ENCODE results near the gene RPL18A. TPM values are rescaled to one million over a fixed set of nuclear protein-coding genes. Genes with fewer than 3 reads are reported as not detected.

RPL18A gene
- total and polyA plus RNA-seq, 8 donors: 1,116 to 2,379 (median 1,425) TPM

DNA sequence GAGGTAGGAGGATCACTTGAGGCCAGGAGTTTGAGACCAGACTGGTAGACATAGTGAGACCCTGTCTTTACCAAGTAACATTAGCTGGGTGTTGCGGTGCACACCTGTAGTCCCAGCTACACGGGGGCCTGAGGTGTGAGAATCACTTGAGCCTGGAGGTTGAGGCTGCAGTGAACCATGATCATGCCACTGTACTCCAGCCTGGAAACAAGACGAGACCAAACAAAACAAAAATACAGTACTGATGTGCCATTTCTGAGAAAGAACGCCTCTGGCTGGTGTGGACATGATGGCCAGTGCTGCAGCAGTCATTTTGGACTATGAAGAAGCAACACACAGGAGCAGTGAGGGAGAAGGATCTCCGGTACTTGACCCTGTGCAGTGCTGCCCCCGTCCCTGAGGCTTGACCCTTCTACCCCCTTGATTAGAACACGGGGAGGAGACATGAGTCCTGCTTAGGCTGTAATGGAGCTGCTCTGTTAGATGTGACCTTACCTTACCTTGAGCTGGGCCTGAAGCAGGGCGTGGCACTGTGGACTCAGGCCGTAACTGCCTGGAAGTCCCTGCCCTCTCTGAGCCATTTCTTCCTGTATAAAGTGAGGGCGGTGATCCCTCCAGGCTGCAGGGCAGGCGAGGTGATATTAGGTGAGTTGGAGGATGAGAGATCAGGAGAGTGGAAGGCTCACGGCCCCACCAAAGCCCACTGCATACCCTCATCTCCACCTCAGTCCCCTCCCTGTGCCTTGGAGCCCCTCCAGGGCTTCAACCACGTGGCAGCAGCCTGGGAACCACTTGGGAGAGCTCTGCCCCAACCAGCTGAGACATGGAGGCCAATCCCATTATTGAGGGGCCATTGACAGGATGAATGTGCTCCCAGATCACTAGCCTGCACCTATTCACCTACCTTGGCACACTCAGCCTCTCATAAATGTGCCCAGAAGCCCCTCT, 5.9 kb downstream of the RPL18A start:
- Histone ChIP-seq H3K36me3 (peaks cover 4 to 26% (median 19%) of the 10 kb centered on the region in 3 donors), H3K27ac (no peak overlapping the region), H3K27me3 (peaks cover 0 to 3% (median 0%) of the 10 kb centered on the region in 4 donors), H3K4me1 (peaks cover 0 to 9% (median 0%) of the 10 kb centered on the region in 3 donors), H3K4me3 (no peak overlapping the region), H3K9me3 (no peaks in the 10 kb centered on the region)
- FAIRE-seq (no peak), DNase-seq (no peak), ATAC-seq (peak in 3 of 4 donors; percentile 40 to 52 (median 44))
- TF ChIP-seq, protein P1, sequence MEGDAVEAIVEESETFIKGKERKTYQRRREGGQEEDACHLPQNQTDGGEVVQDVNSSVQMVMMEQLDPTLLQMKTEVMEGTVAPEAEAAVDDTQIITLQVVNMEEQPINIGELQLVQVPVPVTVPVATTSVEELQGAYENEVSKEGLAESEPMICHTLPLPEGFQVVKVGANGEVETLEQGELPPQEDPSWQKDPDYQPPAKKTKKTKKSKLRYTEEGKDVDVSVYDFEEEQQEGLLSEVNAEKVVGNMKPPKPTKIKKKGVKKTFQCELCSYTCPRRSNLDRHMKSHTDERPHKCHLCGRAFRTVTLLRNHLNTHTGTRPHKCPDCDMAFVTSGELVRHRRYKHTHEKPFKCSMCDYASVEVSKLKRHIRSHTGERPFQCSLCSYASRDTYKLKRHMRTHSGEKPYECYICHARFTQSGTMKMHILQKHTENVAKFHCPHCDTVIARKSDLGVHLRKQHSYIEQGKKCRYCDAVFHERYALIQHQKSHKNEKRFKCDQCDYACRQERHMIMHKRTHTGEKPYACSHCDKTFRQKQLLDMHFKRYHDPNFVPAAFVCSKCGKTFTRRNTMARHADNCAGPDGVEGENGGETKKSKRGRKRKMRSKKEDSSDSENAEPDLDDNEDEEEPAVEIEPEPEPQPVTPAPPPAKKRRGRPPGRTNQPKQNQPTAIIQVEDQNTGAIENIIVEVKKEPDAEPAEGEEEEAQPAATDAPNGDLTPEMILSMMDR (IDR thresholded peaks at IDR 0.05): no peak
- 63 to 75% methylated on average over 13 of the region's 13 CpGs for WGBS, 2 donors
- intact Hi-C loops (cut with DNase I): loop anchor here in 2 of 3 donors (5.0 to 10.0 kb wide), 2 partner anchors 62 to 129 kb away; no protein-coding TSS in a partner anchor

DNA sequence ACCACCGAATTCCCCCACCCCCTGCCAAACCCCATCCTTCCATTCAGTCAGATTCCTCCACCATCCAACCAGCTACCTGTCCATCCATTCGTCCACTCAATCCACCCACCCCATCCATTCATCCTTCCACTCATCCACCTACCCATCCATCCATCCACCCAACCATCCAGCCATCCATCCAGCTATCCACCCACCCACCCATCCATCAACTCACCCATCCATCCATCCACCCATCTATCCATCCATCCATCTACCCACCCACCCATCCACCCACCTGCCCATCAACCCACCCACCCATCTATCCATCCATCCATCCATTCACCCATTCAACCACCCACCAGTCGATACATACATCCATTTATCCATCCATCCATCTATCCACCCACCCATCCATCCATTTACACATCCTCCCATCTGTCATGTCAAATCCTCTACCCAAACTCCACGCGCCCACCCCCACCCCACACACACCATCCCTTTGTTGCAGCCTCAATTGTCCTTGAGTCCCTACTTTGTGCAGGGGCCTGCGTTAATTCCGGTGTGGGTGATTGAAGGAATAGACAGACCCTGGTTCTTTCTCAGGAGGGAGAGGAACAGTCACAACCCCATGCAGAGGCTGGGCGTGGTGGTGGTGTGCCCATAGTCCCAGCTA, 6.7 kb downstream of the RPL18A start:
- no peak for DNase-seq
- Histone ChIP-seq H3K27ac (no peak overlapping the region), H3K4me3 (no peak overlapping the region), H3K36me3 (peaks cover 4 to 26% (median 19%) of the 10 kb centered on the region in 3 donors), H3K4me1 (peaks cover 0 to 4% (median 0%) of the 10 kb centered on the region in 3 donors), H3K27me3 (peaks cover 0 to 11% (median 0%) of the 10 kb centered on the region in 4 donors), H3K9me3 (no peaks in the 10 kb centered on the region)
- TF ChIP-seq, protein P1 (IDR thresholded peaks at IDR 0.05): no peak
- 75 to 83% methylated on average over 8 of the region's 8 CpGs for WGBS, 2 donors
- no peak for FAIRE-seq
- no peak for ATAC-seq
- intact Hi-C loops (cut with DNase I): loop anchor here in 2 of 3 donors (5.0 to 10.0 kb wide), 2 partner anchors 61 to 128 kb away; no protein-coding TSS in a partner anchor

DNA sequence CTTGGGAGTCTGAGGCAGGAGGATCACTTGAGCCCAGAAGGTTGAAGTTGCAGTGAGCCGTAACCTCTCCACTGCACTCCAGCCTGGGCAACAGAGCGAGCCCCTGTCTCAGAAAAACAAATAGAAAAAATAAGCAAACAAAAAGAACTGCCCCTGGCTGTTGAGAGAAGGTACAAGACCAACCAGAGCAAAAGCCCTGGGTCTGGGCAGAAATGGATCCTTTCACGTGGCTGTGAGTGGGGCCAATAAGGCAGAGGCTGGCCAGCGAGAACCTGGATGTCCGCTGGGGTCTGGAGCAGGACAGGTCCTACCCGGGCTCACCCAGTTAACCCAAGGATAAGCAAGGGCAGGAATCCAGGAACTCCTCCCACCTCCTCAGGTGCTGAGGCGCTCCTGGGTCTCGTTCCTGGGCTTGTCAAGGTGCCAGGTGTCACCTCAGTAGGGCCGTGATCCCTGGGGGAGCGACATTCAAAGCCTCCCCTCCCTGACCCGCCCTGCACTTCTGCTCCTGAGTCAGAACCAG, 7.3 kb downstream of the RPL18A start:
- Histone ChIP-seq H3K4me1 (no peaks in the 10 kb centered on the region), H3K27me3 (peaks cover 0 to 12% (median 0%) of the 10 kb centered on the region in 4 donors), H3K4me3 (no peak overlapping the region), H3K36me3 (peaks cover 4 to 22% (median 18%) of the 10 kb centered on the region in 3 donors), H3K27ac (no peak overlapping the region), H3K9me3 (no peaks in the 10 kb centered on the region)
- DNase-seq (no peak), ATAC-seq (no peak), FAIRE-seq (no peak)
- TF ChIP-seq, protein P1 (IDR thresholded peaks at IDR 0.05): no peak
- 37 to 40% methylated on average over 11 of the region's 11 CpGs for WGBS, 2 donors
- intact Hi-C loops (cut with DNase I): loop anchor here in 2 of 3 donors (5.0 to 10.0 kb wide), 2 partner anchors 60 to 128 kb away; no protein-coding TSS in a partner anchor

DNA sequence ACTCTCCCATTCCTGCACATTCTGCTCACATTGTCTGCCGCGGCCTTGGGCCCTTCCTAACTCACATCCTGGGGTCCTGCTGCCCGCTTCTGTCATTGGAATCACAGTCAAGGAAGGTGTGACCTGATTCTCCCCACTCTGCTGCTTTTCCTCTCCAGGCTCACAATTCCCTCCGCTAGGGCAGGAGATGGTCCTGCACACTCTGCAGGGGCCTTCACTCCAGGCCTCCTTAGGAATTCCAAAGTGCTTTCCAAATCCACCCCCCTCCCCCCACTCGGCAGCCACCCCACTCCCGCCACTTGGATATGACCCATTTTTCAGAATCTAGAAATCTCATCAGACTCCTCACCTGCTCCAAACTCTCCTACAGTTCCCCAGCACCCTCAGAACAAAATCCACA, 9.0 kb downstream of the RPL18A start:
- H3K27ac ChIP-seq: no peak overlapping the region
- no peak overlapping the region for H3K4me3 ChIP-seq
- no peak for FAIRE-seq
- DNase-seq: no peak
- no peaks in the 10 kb centered on the region for H3K9me3 ChIP-seq
- peaks cover 0 to 24% (median 3%) of the 10 kb centered on the region in 4 donors for H3K27me3 ChIP-seq
- peaks cover 0 to 6% (median 2%) of the 10 kb centered on the region in 3 donors for H3K36me3 ChIP-seq
- H3K4me1 ChIP-seq: peaks cover 0 to 2% (median 0%) of the 10 kb centered on the region in 3 donors
- ATAC-seq: no peak
- WGBS, 2 donors: 35 to 42% methylated on average over 6 of the region's 6 CpGs
- TF ChIP-seq, protein P1 (IDR thresholded peaks at IDR 0.05): no peak
- intact Hi-C loops (cut with DNase I): loop anchor here in 2 of 3 donors (5.0 to 10.0 kb wide), 2 partner anchors 59 to 126 kb away; no protein-coding TSS in a partner anchor

Measured in pancreas (tissue), 10 donors.